ENCODE results near the gene FER1L5.

FER1L5 gene

DNA sequence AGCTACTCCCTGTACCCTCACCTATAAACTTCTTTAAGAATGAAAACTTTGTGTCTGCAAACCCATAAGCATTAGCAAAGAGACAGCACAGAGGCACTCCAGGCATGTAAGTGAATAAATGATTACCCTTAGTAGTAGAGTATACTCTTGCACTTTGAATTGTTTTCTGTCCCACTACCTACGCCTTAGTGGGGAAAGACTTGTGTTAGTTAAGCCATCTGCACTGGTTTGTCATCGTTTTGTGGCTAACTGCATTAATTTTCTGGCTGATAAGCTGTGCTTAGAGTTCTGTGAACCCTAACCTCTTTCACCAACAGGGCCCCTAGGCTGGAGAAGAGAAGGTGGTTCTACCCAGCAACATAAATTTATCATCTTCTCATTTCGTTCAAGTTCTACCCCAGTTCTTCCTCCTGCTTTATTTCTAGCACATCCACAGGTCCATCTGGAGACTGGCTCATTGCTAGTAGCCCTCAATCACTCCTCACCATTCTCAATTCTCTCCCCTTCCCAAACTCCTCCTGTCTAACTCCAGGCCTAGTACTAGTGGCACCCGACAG lies 96.6 kb downstream of the FER1L5 start:
- no peak for DNase-seq

- DNase-seq, result peak; percentile 82 to 99 (median 96)
These were observed 97.3 kb downstream of the FER1L5 start, which contains the start of gene LMAN2L for GRCh38 chr2:96739633-96740428. TSS of gene LMAN2L (minus strand) at chr2:96740064. CDS start at chr2:96740040, 24 bp downstream.

DNA sequence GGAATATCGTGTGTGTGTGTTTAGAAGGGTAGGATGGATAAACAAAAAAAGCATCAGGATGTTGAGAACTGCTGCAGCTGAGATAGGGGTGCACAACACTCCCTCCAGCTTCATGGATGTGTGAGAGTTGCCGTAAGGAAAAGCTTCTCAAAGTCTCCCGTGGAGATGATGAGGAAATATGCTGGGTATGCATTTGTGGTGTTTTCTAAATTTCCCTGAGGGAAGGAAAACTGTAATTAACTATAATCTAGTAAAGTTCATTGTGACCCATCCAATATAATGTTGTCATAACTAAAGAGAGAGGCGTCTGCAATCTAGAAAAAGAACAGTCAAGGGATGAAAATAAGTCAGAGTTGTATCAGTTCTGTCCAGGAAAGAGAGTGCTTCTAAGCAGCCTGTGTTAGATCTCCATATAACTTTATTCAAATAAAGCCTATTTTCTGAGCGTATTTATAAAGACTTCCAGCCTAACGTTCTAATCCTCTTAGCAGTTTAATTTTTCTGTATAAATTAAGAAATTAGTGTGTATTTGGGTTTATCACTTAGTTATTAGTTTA lies 104.6 kb downstream of the FER1L5 start:
- no peak for DNase-seq

- no peak for DNase-seq
These were observed 109.2 kb downstream of the FER1L5 start for GRCh38 chr2:96751800-96752199.

GRCh38 chr2:96753661-96754282 lies 111.2 kb downstream of the FER1L5 start:
- DNase-seq, result no peak

DNA sequence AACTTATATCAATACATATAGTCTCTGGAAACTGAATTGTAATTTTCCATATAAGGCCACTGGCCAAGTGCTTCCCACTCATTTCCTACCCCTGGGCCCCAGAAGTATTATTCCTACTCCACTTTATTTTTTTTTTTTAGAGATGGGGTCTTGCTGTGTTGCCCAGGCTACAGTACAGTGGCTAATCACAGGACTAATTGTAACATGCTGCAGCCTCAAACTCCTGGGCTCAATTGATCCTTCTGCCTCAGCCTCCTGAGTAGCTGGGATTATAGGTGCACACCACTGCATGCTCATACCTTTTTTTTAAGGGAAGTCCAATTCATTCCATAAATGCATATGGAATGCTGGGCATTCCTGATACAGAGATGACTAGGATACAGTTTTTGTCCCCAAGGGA lies 111.8 kb downstream of the FER1L5 start:
- DNase-seq, result no peak

Data from anterior cingulate cortex (tissue), 58 donors.